IPS-18a (cell line): ENCODE data around the gene FOXP1.

Experiments used
- H3K27ac ChIP-seq: one replicate; pipeline ENCODE4 v1.5.1; 2013; ENCODE audit warnings: low read length
- H3K27me3 ChIP-seq: one replicate; pipeline ENCODE4 v1.6.1; 2013; ENCODE audit warnings: mild to moderate bottlenecking, low read length; ENCODE audit not compliant: control insufficient read depth, insufficient read depth
- H3K36me3 ChIP-seq: one replicate; pipeline ENCODE4 v1.6.1; 2013; ENCODE audit warnings: low read depth, low read length; ENCODE audit not compliant: control insufficient read depth
- H3K4me1 ChIP-seq: one replicate; pipeline ENCODE4 v1.6.1; 2013; ENCODE audit warnings: low read depth, low read length; ENCODE audit not compliant: control insufficient read depth
- H3K4me3 ChIP-seq: one replicate; pipeline ENCODE4 v1.5.1; 2013; ENCODE audit warnings: low read length
- H3K9ac ChIP-seq: one replicate; pipeline ENCODE4 v1.6.1; 2013; ENCODE audit warnings: mild to moderate bottlenecking, low read length, moderate library complexity
- H3K9me3 ChIP-seq: one replicate; pipeline ENCODE4 v1.6.1; 2013; ENCODE audit warnings: low read depth, low read length; ENCODE audit not compliant: control insufficient read depth

FOXP1 gene

DNA sequence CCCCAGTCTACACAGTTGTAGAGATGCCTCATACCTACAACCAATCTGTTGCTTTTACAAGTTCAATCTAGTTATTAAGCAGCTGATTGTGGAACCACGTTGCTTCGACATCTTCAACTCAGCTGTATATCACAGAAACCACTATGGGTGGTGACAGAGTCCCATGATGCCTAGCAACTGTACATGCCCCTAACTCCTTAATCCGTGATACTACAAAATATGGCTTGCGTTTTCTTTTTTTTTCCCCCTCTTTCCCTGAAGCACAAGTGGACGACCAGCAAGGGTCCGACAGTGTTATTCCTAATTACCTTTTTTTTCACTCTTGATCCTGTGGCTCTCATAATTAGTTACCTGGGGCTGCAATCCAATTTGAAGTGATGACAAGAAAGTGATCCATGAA is 478.6 kb downstream of the FOXP1 start:
- Histone ChIP-seq H3K4me3 (no peak overlapping the region), H3K27ac (no peak overlapping the region)

DNA sequence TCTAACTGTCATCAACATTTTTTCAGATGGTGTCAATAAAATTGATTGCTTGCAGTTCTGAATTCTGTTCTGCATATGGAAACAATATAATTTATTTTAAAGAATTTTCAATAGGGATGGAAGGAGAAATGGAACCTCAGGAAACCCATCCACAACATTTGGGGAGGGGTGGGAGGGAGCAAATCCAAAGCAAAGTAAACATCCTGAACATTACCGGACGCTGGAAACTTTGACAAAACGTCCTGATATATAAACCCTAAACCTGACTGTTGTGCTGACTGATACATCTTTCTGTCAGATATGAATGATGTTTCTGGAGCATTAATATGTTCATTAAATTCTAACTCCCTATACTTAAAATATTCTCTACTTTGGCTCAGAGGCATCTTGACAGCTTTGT is 479.0 kb downstream of the FOXP1 start:
- no peaks in the 10 kb centered on the region for H3K9me3 ChIP-seq
- H3K36me3 ChIP-seq: no peaks in the 10 kb centered on the region
- H3K4me1 ChIP-seq: no peaks in the 10 kb centered on the region
- no peak overlapping the region for H3K4me3 ChIP-seq
- no peak overlapping the region for H3K9ac ChIP-seq
- no peaks in the 10 kb centered on the region for H3K27me3 ChIP-seq
- H3K27ac ChIP-seq: no peak overlapping the region

More for the DNA sequence above, 478.6 kb downstream of the FOXP1 start:
- no peaks in the 10 kb centered on the region for H3K9me3 ChIP-seq
- no peaks in the 10 kb centered on the region for H3K36me3 ChIP-seq
- H3K27me3 ChIP-seq: no peaks in the 10 kb centered on the region
- no peaks in the 10 kb centered on the region for H3K4me1 ChIP-seq
- H3K9ac ChIP-seq: no peak overlapping the region

DNA sequence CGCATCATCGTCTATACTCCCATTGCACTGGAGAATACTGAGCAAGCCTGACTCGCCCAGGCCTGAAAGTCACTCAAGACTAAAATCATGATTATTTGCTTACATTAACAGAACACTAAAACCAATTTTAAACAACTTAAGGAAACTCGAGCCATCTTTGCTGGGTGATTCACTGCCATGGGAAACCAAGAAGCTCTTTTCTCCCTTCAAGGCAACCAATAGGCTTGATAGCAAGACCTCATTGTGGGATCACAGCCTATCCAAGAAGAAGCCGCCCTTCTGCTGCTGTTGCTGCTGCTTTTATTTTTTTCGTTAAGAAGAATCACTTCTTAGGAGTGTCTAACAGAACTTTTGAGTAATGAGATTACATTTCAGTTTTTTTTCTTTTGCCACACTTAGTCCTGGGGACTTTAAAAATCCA is 479.4 kb downstream of the FOXP1 start:
- Histone ChIP-seq H3K27me3 (no peaks in the 10 kb centered on the region), H3K27ac (no peak overlapping the region), H3K9ac (no peak overlapping the region), H3K9me3 (no peaks in the 10 kb centered on the region), H3K4me3 (no peak overlapping the region), H3K36me3 (no peaks in the 10 kb centered on the region), H3K4me1 (no peaks in the 10 kb centered on the region)

DNA sequence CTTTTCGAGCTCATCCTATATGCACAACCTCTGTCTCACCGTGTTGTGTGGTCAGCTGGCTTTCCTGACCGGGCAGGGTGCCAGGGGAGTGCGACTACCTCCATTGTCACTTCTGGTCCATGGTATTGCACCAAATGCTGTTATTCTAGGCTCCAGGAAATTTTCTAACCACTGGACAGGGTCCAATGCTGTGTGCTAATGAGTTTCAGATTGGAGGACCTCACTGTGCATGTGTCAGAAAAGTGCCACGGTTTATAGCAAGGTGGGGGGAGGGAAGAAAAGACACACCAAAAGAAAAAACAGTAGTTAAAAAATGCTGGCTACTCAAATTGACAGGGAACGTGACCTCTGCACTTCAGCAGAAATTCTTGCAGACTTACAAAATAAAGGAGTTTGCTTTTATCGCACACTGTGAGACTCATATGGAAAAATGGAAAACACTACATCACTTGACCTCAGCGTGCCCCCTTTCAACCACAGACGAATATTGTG is 480.1 kb downstream of the FOXP1 start:
- Histone ChIP-seq H3K9me3 (no peaks in the 10 kb centered on the region), H3K4me3 (no peak overlapping the region), H3K9ac (no peak overlapping the region), H3K4me1 (no peaks in the 10 kb centered on the region), H3K27ac (no peak overlapping the region), H3K36me3 (no peaks in the 10 kb centered on the region), H3K27me3 (no peaks in the 10 kb centered on the region)

DNA sequence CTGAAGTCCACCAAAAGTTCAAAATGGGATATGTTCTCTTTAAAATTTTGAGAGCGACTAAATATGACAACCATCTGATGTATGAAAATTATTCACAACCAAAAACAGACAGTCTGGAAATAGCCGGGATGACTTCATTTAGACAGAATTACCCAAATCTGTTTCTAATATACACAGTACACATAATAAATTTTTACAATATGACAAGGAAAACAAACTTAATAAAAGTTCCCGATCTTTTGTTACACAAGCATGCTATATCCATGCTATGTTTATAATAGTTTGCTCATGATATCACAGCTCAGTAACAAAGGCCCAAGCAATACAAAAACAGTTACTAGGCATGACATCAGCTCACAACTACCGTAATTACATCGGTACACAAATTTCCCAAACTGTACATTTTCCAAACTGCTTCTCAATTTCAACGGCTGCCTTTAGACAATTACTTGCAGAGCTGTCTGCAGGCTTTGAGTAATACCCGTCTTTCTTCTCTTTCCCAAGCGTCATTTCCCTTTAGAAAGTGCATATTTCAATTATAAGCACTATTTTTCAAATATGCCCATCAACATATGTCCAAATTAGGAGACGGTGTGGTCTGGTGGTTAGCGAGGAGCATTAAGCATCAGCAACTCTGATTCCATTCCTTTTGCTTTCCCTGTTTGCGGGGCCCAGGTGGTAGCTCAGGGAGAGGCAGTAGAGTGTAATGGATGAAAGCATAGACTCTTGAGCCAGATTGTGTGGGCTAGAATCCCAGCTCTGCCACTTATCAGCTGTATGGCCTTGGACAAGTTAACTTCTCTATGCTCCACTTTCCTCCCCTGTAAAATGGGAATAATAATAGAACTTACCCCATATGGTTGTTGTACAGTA is 481.2 kb downstream of the FOXP1 start:
- H3K4me1 ChIP-seq: no peaks in the 10 kb centered on the region
- no peak overlapping the region for H3K9ac ChIP-seq
- H3K9me3 ChIP-seq: no peaks in the 10 kb centered on the region
- no peak overlapping the region for H3K27ac ChIP-seq
- no peak overlapping the region for H3K4me3 ChIP-seq
- no peaks in the 10 kb centered on the region for H3K27me3 ChIP-seq
- H3K36me3 ChIP-seq: no peaks in the 10 kb centered on the region

DNA sequence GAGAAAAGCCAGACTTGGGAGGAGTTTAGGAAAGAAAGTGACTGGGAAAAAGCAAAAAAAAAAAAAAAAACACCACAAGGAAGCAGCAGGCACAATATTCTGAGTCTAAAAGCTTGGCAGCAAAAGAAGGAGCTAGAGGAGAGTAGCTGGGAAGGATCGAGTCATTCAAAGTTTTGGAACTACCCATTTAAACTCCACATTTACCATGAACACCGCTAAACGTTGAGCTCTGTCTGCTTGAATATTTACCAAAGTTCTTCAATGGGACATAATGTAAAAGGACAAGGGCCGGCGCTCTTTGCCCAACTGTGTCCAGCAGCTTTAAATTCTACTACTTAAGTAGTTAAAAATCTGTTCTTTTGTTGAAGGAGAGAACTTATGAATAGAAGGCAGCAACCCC is 481.9 kb downstream of the FOXP1 start:
- Histone ChIP-seq H3K36me3 (no peaks in the 10 kb centered on the region), H3K4me1 (no peaks in the 10 kb centered on the region), H3K27me3 (no peaks in the 10 kb centered on the region), H3K9ac (no peak overlapping the region), H3K9me3 (no peaks in the 10 kb centered on the region), H3K4me3 (no peak overlapping the region), H3K27ac (no peak overlapping the region)

DNA sequence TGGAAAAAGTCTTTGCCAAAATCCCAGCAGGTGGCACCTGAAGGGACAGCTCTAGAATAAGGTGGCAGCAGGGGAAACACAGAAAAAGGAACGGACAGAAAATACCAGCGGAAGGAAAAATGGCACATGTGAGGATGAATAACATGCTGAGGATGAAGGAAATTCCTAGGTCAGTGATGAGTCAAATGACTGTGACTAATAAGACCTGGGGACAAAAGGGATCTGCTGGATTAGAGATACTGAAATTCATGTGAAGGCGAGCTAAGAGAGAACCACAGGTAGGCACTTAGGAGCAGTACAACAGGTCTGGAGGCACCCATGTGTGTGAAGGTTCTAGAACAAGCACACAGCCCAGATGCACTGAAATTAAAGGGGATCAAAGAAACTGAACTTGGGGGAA is 482.5 kb downstream of the FOXP1 start:
- H3K27me3 ChIP-seq: no peaks in the 10 kb centered on the region
- no peaks in the 10 kb centered on the region for H3K36me3 ChIP-seq
- H3K9ac ChIP-seq: no peak overlapping the region
- no peaks in the 10 kb centered on the region for H3K9me3 ChIP-seq
- H3K27ac ChIP-seq: no peak overlapping the region
- H3K4me1 ChIP-seq: no peaks in the 10 kb centered on the region
- H3K4me3 ChIP-seq: no peak overlapping the region

DNA sequence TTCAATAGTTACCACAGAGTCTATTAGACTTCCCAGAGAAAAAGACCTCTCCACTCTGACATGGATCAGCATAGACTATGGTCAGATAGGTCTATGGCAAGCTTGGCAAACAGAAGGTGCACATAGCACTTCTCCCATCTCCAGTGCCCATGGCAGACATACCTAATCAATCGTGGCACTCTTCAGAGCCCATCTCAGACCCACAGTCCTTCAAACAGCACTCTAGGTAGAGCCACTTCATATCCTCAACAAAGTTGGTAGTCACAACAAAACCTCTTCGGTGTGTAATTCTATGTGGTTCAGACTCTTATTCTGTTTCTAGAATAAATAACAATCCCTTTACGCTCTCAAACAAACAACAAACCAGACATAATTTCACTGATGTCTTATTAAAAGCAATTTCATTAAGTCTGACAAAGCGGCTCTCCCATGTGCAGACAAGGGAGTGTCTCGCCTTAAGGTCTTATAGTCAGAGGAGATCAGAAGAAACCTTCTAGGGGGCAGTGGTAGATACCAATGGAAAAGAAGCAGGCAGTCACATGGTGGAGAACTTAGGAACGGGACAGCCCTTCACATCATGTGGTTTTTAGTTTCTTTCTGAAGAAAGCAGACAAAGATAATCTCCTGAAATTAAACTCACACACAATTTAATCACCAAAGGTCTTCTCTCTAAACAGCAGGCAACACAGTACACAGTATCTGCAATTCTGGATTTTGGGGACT is 483.4 kb downstream of the FOXP1 start:
- Histone ChIP-seq H3K9ac (no peak overlapping the region), H3K36me3 (no peaks in the 10 kb centered on the region), H3K27me3 (no peaks in the 10 kb centered on the region), H3K4me1 (no peaks in the 10 kb centered on the region), H3K27ac (no peak overlapping the region), H3K4me3 (no peak overlapping the region), H3K9me3 (no peaks in the 10 kb centered on the region)

DNA sequence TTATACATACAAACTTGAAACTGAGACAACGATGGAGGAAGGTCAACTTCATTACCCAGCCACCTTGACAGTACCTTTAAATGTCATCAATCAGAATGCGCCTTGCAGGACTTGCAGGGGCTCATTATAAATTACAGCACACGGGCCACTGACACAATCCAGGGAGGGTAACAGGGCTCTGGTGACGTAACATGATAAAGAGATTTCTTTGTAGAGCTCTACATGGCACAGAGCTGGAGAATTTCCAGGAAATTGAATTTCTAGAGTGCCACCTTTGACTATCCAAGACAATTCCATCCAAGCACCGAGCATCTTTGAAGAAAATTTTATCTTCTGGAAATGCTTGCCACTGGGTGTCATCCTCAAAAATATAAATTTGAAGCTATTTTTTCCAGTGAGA is 486.0 kb downstream of the FOXP1 start:
- H3K27me3 ChIP-seq: no peaks in the 10 kb centered on the region
- H3K36me3 ChIP-seq: no peaks in the 10 kb centered on the region
- no peak overlapping the region for H3K9ac ChIP-seq
- H3K9me3 ChIP-seq: no peaks in the 10 kb centered on the region
- no peak overlapping the region for H3K27ac ChIP-seq
- no peak overlapping the region for H3K4me3 ChIP-seq
- no peaks in the 10 kb centered on the region for H3K4me1 ChIP-seq

DNA sequence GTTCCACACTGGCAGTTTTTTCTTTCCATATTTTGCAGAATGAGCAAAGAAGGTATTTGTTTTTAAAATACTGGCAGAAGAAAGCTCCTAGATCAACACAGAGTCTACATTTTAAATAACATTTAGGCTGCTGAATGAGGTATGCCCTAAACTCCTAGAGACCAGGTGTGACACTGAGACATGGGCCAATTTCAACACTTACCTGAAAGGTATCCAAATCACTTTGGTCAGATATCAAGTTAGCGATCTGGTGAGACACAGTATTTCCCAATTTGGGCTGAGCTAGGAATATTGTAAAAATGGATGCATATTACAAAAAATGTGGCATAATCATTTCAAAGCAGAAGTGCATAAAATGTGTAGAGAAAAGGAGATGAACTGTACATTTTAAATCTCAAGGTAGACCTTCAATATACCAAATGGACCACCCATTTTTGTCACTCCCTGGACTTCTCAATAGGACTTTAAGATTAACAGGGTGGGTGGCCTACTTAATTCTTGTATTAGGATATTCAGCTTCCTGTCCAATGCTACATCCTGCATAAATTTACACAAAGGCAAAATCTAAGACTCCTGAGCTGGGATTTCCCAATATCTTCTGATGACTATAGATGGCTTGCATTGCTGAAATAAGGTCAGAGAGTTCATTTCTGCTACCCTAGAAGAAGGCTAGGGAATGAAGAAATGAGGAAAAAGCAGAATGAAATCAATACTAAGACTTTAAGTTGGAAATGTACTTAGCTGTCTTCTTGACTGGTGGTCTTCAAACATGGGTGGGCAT is 487.8 kb downstream of the FOXP1 start:
- no peak overlapping the region for H3K4me3 ChIP-seq
- H3K27me3 ChIP-seq: no peaks in the 10 kb centered on the region
- no peaks in the 10 kb centered on the region for H3K36me3 ChIP-seq
- no peak overlapping the region for H3K9ac ChIP-seq
- no peaks in the 10 kb centered on the region for H3K9me3 ChIP-seq
- no peaks in the 10 kb centered on the region for H3K4me1 ChIP-seq
- no peak overlapping the region for H3K27ac ChIP-seq

DNA sequence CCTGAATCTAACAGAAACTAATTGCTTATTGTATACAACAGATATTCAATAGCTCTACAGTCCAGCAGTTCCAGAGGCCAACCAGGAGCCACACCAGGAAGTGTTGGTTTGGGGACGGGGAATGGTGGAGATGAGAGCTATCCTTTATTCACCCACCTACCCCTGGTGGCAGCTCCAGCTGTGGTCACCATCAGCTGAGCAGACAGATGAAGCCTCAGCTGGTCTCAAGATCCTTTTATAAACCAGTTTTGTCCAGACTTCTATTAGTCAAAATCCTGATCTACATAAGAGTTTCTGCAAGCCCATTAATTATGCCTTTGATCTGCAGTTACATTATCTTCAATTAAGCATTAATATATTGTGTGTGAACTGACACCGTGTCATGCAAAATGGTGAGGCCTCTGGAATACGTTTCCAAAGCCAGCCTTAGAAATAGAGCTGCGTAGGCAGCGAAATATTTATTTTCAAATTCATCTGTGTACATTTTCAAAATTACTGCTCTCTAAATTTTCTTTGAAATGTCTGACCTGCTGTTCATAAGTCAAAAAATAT is 488.8 kb downstream of the FOXP1 start:
- Histone ChIP-seq H3K36me3 (no peaks in the 10 kb centered on the region), H3K4me1 (no peaks in the 10 kb centered on the region), H3K27ac (no peak overlapping the region), H3K4me3 (no peak overlapping the region), H3K9ac (no peak overlapping the region), H3K27me3 (no peaks in the 10 kb centered on the region), H3K9me3 (no peaks in the 10 kb centered on the region)
